HuH-7 (cell line): Measurements from ENCODE around the gene ATG4D.
"Not testable (repeated sequence)": the region's sequence is repeated elsewhere in the genome, so short reads cannot be mapped to it uniquely, and the experiment has no call there.

Source experiments
- DNase-seq: peaks from one replicate; pipeline ENCODE4 v3.0.0; 2011; ENCODE audit warnings: low spot score

The ATG4D gene

DNA sequence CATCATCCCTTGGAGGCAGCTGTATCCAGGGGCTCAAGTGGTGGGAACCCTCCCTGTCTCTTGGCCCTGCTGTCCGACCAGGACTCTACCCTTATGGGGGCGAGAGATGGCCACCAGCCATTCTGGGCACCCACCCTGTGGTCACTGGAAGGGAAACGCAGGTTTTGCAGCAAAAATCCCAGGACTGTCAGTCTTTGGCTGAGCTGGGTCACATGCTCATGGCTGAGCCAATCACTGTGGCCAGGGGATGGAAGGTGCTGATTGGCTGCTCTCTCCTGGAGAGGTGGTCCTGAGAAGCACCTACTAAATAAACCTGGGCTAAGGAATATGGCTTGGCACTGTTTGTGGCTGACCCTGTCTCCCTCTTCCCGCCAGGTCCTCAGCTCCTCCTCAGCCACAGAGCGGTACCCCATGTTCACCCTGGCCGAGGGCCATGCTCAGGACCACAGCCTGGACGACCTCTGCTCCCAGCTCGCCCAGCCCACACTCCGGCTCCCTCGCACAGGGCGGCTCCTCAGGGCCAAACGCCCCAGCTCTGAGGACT lies 8.9 kb downstream of the ATG4D start:
- DNase-seq = peak; percentile 67

GRCh38 chr19:10553087-10553667 lies 9.5 kb downstream of the ATG4D start:
- DNase-seq = no peak

DNA sequence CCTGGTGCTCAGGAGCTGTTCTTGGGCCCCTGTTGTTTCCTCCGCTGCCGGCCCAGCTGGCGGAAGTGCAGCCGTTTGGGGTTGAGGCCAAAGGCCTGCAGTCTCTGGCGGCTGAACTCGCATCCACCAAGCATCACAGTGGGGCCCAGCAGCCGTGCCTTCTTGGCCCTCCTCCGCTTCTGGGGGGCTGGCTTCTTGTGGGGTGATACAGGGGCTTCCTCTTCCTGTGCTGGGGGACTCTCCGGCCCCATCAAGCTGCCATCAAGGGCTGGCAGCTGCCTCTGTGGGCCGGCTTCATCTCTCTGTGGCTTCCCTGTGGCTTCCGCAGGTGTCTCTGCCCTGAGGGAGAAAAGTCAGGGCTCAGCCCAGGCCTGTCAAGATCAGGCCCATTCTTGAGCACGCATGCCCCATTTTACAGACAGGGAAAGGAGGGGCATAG lies 10.3 kb downstream of the ATG4D start:
- no peak for DNase-seq

- DNase-seq = no peak
Measured at GRCh38 chr19:10554760-10555609, 11.3 kb downstream of the ATG4D start.

GRCh38 chr19:10555610-10555973 lies 11.9 kb downstream of the ATG4D start:
- no peak for DNase-seq

DNA sequence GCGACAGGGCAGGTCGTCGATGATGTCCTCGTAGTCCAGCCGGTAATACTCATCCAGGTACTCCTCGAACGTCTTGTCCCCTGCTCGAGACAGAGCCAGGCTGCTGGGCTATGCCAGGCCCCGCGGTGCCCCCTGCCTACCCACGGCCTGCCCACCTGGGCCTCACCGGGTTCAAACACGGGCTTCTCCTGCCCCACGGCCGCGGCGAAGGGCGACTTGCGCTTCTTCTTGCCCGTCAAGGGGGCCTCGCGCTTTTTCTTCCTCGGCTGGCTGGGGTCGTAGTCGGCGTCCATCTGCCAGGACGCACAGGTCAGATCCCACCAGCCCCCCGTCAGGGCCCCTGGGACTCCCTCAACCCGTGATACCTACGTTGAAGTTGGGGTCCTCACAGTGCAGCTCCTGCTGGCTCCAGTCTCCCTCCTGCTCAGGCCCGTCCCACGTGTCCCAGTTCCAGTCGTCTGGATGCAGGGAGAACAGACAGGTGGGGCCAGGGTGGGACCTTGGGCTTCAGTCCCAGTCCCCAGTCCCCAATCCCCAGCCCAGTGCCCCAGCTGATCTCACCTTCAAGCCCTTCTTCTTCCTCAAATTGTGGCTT lies 14.0 kb downstream of the ATG4D start:
- DNase-seq = no peak

- no peak for DNase-seq
Measured at GRCh38 chr19:10560154-10560553, 16.4 kb downstream of the ATG4D start.

GRCh38 chr19:10562609-10563008 lies 18.9 kb downstream of the ATG4D start:
- DNase-seq = no peak

GRCh38 chr19:10565028-10565566 lies 21.4 kb downstream of the ATG4D start:
- peak; percentile 45 for DNase-seq

DNA sequence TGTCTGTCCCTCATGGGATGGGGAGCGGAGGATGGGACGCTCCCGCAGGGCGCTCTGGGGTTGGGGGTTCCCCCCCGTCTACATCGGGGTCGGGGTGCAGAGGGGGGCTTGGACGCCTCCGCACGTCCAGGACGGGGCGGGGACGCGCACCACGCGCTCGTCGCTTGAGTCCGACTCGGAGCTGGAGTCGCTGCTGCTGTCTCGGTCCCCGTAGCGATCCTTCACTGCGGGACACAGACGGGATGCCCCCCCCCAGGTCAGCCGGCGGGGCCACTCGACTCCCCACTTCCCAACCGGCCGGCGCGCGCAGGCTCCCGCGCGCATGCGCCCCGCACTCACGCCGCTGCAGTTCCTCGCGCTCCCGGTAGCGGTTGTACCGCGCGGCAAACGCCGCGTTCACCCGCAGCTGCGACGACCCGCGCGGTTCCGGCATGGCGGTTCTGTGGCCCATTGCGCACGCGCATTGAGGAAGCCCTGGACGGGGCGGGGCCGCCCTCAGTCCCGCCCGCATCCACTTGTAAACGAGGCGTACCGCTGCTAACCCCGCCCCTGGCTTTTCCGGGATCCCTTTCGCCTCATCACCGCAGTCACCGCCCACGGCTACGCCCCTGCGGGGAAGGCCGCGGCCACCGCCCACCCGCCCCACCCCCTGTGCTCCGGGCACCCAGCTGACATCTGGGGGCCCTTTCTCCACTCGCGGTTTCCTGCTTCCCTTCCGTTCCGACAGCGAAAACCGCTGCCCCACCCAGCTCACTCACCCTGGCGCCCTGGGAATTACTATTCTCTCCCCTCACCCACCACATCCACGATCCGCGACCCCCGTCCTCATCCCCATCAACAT lies 22.1 kb downstream of the ATG4D start, which contains the start of gene KRI1:
Gene KRI1, minus strand, starts transcription at position 444 of the 841 bp plus-strand sequence. Its CDS starts 11 bp downstream, at position 433.
- peak; percentile 95 for DNase-seq

- no peak for DNase-seq
Measured at GRCh38 chr19:10566408-10566657, 22.6 kb downstream of the ATG4D start.

- no peak for DNase-seq
Measured at GRCh38 chr19:10566658-10567410, 23.1 kb downstream of the ATG4D start.

- DNase-seq = no peak
Measured at GRCh38 chr19:10567656-10568055, 24.0 kb downstream of the ATG4D start.

- DNase-seq = no peak
Measured at GRCh38 chr19:10568062-10568825, 24.5 kb downstream of the ATG4D start.

DNA sequence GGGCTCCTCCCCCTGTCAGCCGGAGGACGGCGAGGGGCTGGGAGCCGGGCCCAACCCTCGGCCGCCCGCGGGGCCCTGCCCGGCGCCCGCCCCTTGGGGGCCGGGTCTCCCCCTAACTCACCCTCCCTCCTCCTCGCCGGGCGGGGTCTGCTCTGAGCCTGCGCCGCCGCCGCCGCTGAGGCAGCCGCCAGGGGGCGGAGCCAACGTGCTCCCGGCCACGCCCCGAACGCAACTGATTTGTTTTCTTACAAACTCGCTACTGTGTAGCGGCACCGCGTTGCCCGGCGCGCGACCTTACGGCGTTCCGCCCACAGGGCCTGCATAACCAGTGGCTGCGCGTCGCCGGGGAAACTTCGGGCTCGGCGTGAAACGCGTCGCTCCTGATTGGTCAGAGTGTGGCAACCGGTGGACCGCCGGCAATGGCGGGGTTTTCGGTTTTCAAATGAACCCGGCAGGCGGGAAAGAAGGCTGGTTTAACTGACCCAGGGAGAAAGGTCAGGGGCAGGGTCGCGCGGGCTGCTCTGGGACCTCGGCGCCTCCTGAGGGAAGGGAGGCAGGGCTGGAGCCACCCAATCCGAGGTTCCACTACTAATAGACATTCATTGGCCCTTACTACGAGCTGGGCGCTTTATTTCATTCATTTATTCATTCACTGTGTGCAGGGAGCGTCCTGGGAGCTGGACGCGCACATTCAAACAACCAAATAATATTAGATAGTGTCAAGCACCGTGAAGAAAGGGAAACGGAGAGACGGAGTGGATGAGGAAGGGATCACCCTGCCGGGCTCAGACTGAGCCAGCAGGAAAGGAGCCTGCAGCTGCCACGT lies 25.3 kb downstream of the ATG4D start, which contains the start of gene CDKN2D:
Gene CDKN2D, minus strand, starts transcription at position 154 of the 826 bp plus-strand sequence. CDS start 326 bp downstream, outside the sequence.
- peak; percentile 80 for DNase-seq

DNA sequence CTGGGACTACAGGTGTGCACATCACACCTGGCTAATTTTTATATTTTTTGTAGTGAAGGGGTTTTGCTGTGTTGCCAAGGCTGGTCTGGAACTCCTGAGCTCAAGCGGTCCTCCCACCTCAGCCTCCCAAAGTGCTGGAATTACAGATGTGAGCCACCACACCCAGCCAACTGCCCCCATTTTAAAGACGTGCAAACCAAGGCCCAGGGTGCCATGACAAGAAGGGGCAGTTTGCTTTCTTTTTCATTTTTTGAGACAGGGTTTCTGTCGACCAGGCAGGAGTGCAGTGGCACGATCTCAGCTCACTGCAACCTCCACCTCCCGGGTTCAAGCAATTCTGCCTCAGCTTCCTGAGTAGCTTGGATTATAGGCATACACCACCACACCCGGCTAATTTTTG lies 30.1 kb downstream of the ATG4D start:
- not testable (repeated sequence) for DNase-seq

DNA sequence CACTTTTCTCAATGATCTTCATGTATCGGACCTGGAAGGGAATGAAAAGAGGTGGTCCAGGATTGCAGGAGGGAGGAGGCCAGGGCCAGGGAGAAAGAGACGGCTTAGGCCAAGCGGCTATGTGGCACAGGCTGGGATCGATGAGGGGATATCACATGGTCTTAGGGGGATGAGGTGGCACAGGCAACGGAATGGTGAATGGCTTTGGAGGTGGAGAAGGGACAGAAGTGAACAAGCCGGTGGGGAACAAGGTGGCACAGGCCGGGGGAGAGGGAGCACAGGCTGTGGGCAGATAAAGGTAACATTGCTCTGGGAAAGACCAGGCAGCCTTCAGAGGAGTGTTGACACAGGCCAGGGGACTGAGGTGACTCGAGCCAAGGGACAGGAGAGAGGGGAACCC lies 30.8 kb downstream of the ATG4D start:
- DNase-seq = no peak

GRCh38 chr19:10575011-10575716 lies 31.5 kb downstream of the ATG4D start:
- no peak for DNase-seq

GRCh38 chr19:10577951-10578350 lies 34.2 kb downstream of the ATG4D start:
- no peak for DNase-seq
